IPS-18a (cell line): Measurements from ENCODE around the gene SPATA6L.
"Not testable (repeated sequence)": the region's sequence is repeated elsewhere in the genome, so short reads cannot be mapped to it uniquely, and the experiment has no call there.

Experiments used
- H3K27ac ChIP-seq: one replicate; pipeline ENCODE4 v1.5.1; 2013; ENCODE audit warnings: low read length
- H3K27me3 ChIP-seq: one replicate; pipeline ENCODE4 v1.6.1; 2013; ENCODE audit warnings: mild to moderate bottlenecking, low read length; ENCODE audit not compliant: control insufficient read depth, insufficient read depth
- H3K36me3 ChIP-seq: one replicate; pipeline ENCODE4 v1.6.1; 2013; ENCODE audit warnings: low read depth, low read length; ENCODE audit not compliant: control insufficient read depth
- H3K4me1 ChIP-seq: one replicate; pipeline ENCODE4 v1.6.1; 2013; ENCODE audit warnings: low read depth, low read length; ENCODE audit not compliant: control insufficient read depth
- H3K4me3 ChIP-seq: one replicate; pipeline ENCODE4 v1.5.1; 2013; ENCODE audit warnings: low read length
- H3K9ac ChIP-seq: one replicate; pipeline ENCODE4 v1.6.1; 2013; ENCODE audit warnings: mild to moderate bottlenecking, low read length, moderate library complexity
- H3K9me3 ChIP-seq: one replicate; pipeline ENCODE4 v1.6.1; 2013; ENCODE audit warnings: low read depth, low read length; ENCODE audit not compliant: control insufficient read depth

SPATA6L gene

DNA sequence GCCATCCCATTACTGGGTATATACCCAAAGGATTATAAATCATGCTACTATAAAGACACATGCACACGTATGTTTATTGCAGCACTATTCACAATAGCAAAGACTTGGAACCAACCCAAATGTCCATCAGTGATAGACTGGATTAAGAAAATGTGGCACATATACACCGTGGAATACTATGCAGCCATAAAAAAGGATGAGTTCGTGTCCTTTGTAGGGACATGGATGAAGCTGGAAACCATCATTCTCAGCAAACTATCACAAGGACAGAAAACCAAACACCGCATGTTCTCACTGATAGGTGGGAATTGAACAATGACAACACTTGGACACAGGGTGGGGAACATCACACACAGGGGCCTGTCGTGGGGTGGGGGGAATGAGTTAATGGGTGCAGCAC lies 5.6 kb downstream of the SPATA6L start:
- H3K27me3 ChIP-seq, H3K9ac ChIP-seq, H3K9me3 ChIP-seq, H3K36me3 ChIP-seq, H3K4me3 ChIP-seq, H3K27ac ChIP-seq: not testable (repeated sequence)
- H3K4me1 ChIP-seq: peaks cover 29% of the 10 kb centered on the region

GRCh38 chr9:4657426-4658159 lies 8.7 kb downstream of the SPATA6L start:
- no peak overlapping the region for H3K27ac ChIP-seq

GRCh38 chr9:4656621-4657020 lies 9.7 kb downstream of the SPATA6L start:
- Histone ChIP-seq H3K27ac (no peak overlapping the region), H3K4me1 (peaks cover 5% of the 10 kb centered on the region), H3K27me3 (no peaks in the 10 kb centered on the region), H3K9me3 (no peaks in the 10 kb centered on the region), H3K36me3 (no peaks in the 10 kb centered on the region), H3K4me3 (no peak overlapping the region), H3K9ac (no peak overlapping the region)

More at GRCh38 chr9:4657426-4658159, 8.7 kb downstream of the SPATA6L start:
- H3K36me3 ChIP-seq: no peaks in the 10 kb centered on the region
- H3K9ac ChIP-seq: no peak overlapping the region
- peaks cover 6% of the 10 kb centered on the region for H3K4me1 ChIP-seq
- H3K9me3 ChIP-seq: no peaks in the 10 kb centered on the region
- no peaks in the 10 kb centered on the region for H3K27me3 ChIP-seq
- no peak overlapping the region for H3K4me3 ChIP-seq

- H3K9me3 ChIP-seq: not testable (repeated sequence)
Observed at GRCh38 chr9:4656196-4656595, 10.1 kb downstream of the SPATA6L start.

DNA sequence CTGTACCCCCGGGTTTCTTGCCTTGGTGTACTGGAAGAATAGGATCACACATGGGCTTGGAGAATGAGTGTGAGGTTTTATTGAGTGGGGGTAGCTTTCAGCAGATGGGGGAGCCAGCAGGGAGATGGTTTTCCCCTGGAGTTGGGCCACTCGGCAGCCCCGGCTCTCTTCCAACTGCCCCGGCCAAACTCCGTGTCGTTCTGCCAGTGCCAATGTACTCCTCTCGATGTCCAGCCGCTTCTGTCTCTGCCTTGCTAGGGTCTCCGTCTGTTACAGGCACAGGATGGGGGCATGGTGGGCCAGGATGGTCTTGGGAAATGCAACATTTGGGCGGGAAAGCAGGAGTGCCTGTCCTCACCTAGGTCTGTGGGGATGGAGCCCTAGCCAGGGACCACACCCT lies 11.7 kb downstream of the SPATA6L start:
- no peak overlapping the region for H3K9ac ChIP-seq
- no peaks in the 10 kb centered on the region for H3K4me1 ChIP-seq
- H3K4me3 ChIP-seq: no peak overlapping the region
- no peak overlapping the region for H3K27ac ChIP-seq
- no peaks in the 10 kb centered on the region for H3K36me3 ChIP-seq
- H3K9me3 ChIP-seq: no peaks in the 10 kb centered on the region
- H3K27me3 ChIP-seq: no peaks in the 10 kb centered on the region

More at GRCh38 chr9:4656196-4656595, 10.1 kb downstream of the SPATA6L start:
- not testable (repeated sequence) for H3K4me3 ChIP-seq, H3K27ac ChIP-seq, H3K4me1 ChIP-seq, H3K9ac ChIP-seq, H3K27me3 ChIP-seq, H3K36me3 ChIP-seq

DNA sequence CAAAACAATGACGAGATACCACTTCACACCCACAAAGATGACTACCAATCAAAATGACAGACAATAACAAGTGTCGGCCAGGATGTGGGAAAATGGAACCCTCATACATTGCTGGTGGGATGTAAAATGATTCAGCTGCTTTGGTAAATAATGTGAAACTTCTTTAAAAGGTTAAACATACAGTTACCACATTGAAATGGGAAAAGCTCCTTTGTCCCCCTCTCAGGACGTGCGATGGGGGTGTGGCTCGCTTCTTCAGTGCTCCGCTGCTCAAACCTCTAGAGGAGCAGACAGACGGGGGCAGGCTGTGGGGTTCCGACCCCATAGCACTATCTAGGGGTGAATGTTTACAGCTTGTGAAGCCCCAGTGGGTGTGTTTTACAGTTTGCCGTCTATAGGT lies 12.2 kb downstream of the SPATA6L start:
- no peak overlapping the region for H3K9ac ChIP-seq
- no peak overlapping the region for H3K4me3 ChIP-seq
- no peaks in the 10 kb centered on the region for H3K4me1 ChIP-seq
- H3K27me3 ChIP-seq: no peaks in the 10 kb centered on the region
- H3K9me3 ChIP-seq: no peaks in the 10 kb centered on the region
- H3K27ac ChIP-seq: no peak overlapping the region
- H3K36me3 ChIP-seq: no peaks in the 10 kb centered on the region

GRCh38 chr9:4642351-4642750 lies 23.9 kb downstream of the SPATA6L start:
- no peaks in the 10 kb centered on the region for H3K36me3 ChIP-seq
- H3K4me3 ChIP-seq: no peak overlapping the region
- no peaks in the 10 kb centered on the region for H3K9me3 ChIP-seq
- no peak overlapping the region for H3K9ac ChIP-seq
- no peak overlapping the region for H3K27ac ChIP-seq
- H3K4me1 ChIP-seq: peaks cover 4% of the 10 kb centered on the region
- no peaks in the 10 kb centered on the region for H3K27me3 ChIP-seq

DNA sequence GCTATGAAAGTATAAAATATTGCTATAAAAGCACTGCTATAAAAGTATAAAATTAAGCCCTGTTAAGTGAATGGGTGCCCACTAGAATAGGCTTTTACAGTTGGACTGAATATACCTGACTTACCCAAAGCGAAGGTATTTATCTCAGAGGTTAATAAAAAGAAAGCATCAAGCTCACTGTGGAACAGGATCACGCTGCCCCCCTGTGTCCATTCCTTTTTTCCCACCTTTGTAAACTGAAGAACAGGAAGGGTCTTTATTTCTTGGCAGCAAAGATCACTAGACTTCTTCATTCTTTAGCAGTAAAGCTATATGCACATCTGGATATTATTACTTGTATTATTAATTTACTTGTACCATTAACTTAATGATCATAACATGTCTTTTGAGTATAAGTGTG lies 26.3 kb downstream of the SPATA6L start:
- Histone ChIP-seq H3K4me3 (no peak overlapping the region), H3K27me3 (no peaks in the 10 kb centered on the region), H3K9ac (no peak overlapping the region)

DNA sequence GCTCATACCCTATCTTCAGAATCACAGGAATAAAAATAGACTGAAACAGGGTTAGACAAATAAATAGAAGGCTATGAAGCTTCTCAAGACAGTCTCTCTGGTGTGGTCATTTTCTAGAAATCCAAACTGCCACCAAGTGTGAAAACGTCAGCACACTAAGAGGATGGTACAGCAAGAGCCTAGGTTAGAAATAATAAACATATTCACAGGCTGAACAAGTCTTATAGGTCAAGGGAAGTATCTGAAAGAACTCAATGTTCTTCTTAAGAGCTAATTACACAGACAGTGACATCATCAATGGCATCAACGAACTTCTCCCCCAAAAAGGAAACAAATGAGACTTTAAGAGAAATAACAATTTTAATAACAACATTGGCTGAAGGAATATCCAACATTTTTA lies 26.9 kb downstream of the SPATA6L start:
- Histone ChIP-seq H3K4me3 (no peak overlapping the region), H3K9ac (no peak overlapping the region), H3K27ac (no peak overlapping the region), H3K36me3 (no peaks in the 10 kb centered on the region), H3K27me3 (no peaks in the 10 kb centered on the region), H3K9me3 (no peaks in the 10 kb centered on the region), H3K4me1 (peaks cover 4% of the 10 kb centered on the region)

More for the DNA sequence above, 26.3 kb downstream of the SPATA6L start:
- no peak overlapping the region for H3K27ac ChIP-seq
- H3K9me3 ChIP-seq: no peaks in the 10 kb centered on the region
- H3K36me3 ChIP-seq: no peaks in the 10 kb centered on the region
- H3K4me1 ChIP-seq: peaks cover 4% of the 10 kb centered on the region

GRCh38 chr9:4638968-4639367 lies 27.3 kb downstream of the SPATA6L start:
- H3K4me1 ChIP-seq: peaks cover 4% of the 10 kb centered on the region
- H3K9ac ChIP-seq: no peak overlapping the region
- H3K27me3 ChIP-seq: no peaks in the 10 kb centered on the region
- H3K9me3 ChIP-seq: no peaks in the 10 kb centered on the region
- no peak overlapping the region for H3K27ac ChIP-seq
- H3K4me3 ChIP-seq: no peak overlapping the region
- no peaks in the 10 kb centered on the region for H3K36me3 ChIP-seq

DNA sequence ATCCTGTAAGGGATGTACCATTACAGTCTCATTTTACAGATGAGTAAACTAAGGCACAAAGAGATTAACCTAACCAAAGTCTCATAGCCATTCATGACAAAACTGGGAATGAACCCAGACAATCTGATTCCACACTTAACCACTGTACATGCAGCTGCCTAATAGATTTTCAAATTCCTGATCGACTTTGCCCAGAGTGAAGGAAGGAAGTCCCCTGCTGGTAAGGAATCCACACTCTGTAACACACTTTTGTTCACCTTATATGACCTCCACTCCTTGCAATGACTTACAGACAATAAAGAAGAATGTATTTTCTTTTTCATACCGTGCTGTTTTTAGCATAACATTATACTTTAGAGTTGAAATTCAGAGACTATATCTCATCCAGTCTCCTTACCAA lies 35.4 kb downstream of the SPATA6L start:
- Histone ChIP-seq H3K9ac (no peak overlapping the region), H3K27me3 (no peaks in the 10 kb centered on the region), H3K27ac (no peak overlapping the region), H3K4me3 (no peak overlapping the region), H3K36me3 (no peaks in the 10 kb centered on the region), H3K9me3 (no peaks in the 10 kb centered on the region), H3K4me1 (peaks cover 7% of the 10 kb centered on the region)

DNA sequence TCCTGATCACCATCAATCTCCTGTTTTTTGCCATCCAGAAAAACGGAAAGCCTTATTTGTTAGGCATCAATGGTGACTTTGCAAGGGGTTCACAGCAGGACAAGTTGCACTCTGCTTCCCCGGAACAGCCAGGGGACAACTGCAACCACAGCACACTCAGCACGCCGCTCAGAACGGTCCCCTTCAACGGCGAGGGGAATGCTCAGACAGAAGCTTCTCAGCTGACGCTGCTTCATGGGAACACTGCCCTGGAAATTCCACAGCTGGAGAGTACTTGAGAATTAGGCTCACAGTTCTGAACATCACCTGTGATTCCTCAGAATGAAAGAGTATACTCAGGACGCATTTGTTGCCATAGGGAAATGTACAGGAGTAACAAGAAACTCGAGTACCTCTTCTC lies 44.3 kb downstream of the SPATA6L start:
- H3K27me3 ChIP-seq: no peaks in the 10 kb centered on the region
- no peaks in the 10 kb centered on the region for H3K9me3 ChIP-seq
- no peak overlapping the region for H3K4me3 ChIP-seq
- no peak overlapping the region for H3K27ac ChIP-seq
- no peaks in the 10 kb centered on the region for H3K36me3 ChIP-seq
- peaks cover 24% of the 10 kb centered on the region for H3K4me1 ChIP-seq
- no peak overlapping the region for H3K9ac ChIP-seq
